ENCODE measurements around the gene LGALS12. TPM values are rescaled to one million over a fixed set of nuclear protein-coding genes. Genes with fewer than 3 reads are reported as not detected.

Gene LGALS12
- total and polyA plus RNA-seq, 10 of the 15 experiments (the other 5 are each of a cell fraction or from before 2014, with no cell fraction given), result not detected

GRCh38 chr11:63557570-63557969, 51.7 kb downstream of the LGALS12 start:
- H3K36me3 ChIP-seq (ENCODE audit: control insufficient read depth in 2 of 2, insufficient read depth in 2 of 2, low read length in 1 of 2), result no peaks in the 10 kb centered on the region
- ChIA-PET SMC1A (ENCODE audit: uncharacterized antibody, unreplicated experiment) (interaction anchor here (0.6 kb wide), 1 partner anchor 59 kb away, joined by 4 read pairs; no protein-coding TSS in a partner anchor), CTCF (no interaction called here), RAD21 (ENCODE audit: unreplicated experiment) (no interaction called here), POLR2A (no interaction called here)
- H3K9ac ChIP-seq (ENCODE audit: control insufficient read depth, insufficient read depth, low read length), result no peak overlapping the region
- no peaks in the 10 kb centered on the region for H4K20me1 ChIP-seq (ENCODE audit: control insufficient read depth, insufficient read depth)
- no TSS peak for BruUV-seq (replicated peaks)
- DNase-seq (ENCODE audit: low read depth, low spot score), result no peak
- TF ChIP-seq MLLT1 (IDR thresholded peaks at IDR 0.05) (no peak), BMI1 (IDR thresholded peaks at IDR 0.05; ENCODE audit: borderline replicate concordance) (no peak), TCF3 (IDR thresholded peaks at IDR 0.05; ENCODE audit: borderline replicate concordance, insufficient read depth, low read depth, low read length) (no peak), ZNF274 (IDR thresholded peaks at IDR 0.05; ENCODE audit: insufficient read depth, insufficient read length) (no peak), SMC3 (IDR thresholded peaks at IDR 0.05; ENCODE audit: borderline replicate concordance, low read length) (no peak), DPF2 (IDR thresholded peaks at IDR 0.05) (no peak), BHLHE40 (IDR thresholded peaks at IDR 0.05; ENCODE audit: borderline replicate concordance in 1 of 2, low read depth in 2 of 2, low read length in 1 of 2) (no peak), PAX8 (IDR thresholded peaks at IDR 0.05) (no peak), JUNB (IDR thresholded peaks at IDR 0.05) (no peak), CREB1 (IDR thresholded peaks at IDR 0.05; ENCODE audit: low read depth) (no peak), CBX5 (IDR thresholded peaks at IDR 0.05; ENCODE audit: low read depth) (no peak), FOXK2 (IDR thresholded peaks at IDR 0.05) (no peak), ZBTB33 (IDR thresholded peaks at IDR 0.05) (no peak), MYB (IDR thresholded peaks at IDR 0.05; ENCODE audit: borderline replicate concordance, low read depth, low read length) (no peak), RAD21 (IDR thresholded peaks at IDR 0.05; ENCODE audit: insufficient read depth, low read depth, low read length) (no peak)
- in situ Hi-C loops (cut with MboI), result no loop called here
- WGBS (ENCODE audit: insufficient coverage, insufficient replicate concordance, low lambda C conversion rate, missing lambda C conversion rate), result 52% methylated on average over 7 of the region's 7 CpGs
- H3K4me1 ChIP-seq (ENCODE audit: control insufficient read depth, insufficient read depth, low read length), result peaks cover 19% of the 10 kb centered on the region
- no peak for FAIRE-seq
- H3K9me3 ChIP-seq (replicated peaks; ENCODE audit: control insufficient read depth, insufficient read depth, low read length), result no peaks in the 10 kb centered on the region
- no peaks in the 10 kb centered on the region for H3K27me3 ChIP-seq (replicated peaks in 1 of 2; ENCODE audit: control insufficient read depth in 2 of 2, insufficient read depth in 2 of 2, low read length in 1 of 2)
- no peak overlapping the region for H3K27ac ChIP-seq (ENCODE audit: control insufficient read depth, insufficient read depth)
- H3K4me2 ChIP-seq (ENCODE audit: control insufficient read depth, insufficient read depth), result no peak overlapping the region
- intact Hi-C loops (cut with micrococcal nuclease; ENCODE audit: unreplicated experiment), result no loop called here
- ATAC-seq, result no peak
- H3K79me2 ChIP-seq (ENCODE audit: control insufficient read depth, insufficient read depth, low read length), result no peaks in the 10 kb centered on the region
- no peak overlapping the region for H2AFZ ChIP-seq (ENCODE audit: control insufficient read depth, low read depth, low read length)
- no peak overlapping the region for H3K4me3 ChIP-seq

Measured in GM12878 (cell line).